Common myeloid progenitor, CD34-positive (primary cell): ENCODE results near the gene ABLIM1.

Experiments
- CTCF ChIA-PET: fragments of 350-600 bp; sonication (Branson Sonifier 250); formaldehyde crosslinking; loops from one replicate; lab custom pipeline; 2021; ENCODE audit warnings: antibody characterized with exemption; lab: Charles Lee
- POLR2A ChIA-PET: fragments of 350-600 bp; sonication (Branson Sonifier 250); formaldehyde crosslinking; loops from one replicate; lab custom pipeline; 2021; ENCODE audit warnings: antibody characterized with exemption; lab: Charles Lee
- DNase-seq, 3 donors: peaks; one replicate each; pipeline versions ENCODE4 v3.0.0 to v3.0.0-alpha.2; 2013
- H3K27ac ChIP-seq, 2 experiments: 1 replicate in 1 of 2; 2 replicates in 1 of 2; pipeline ENCODE4 v1.7.0; 2013; ENCODE audit warnings: inconsistent platforms in 2 of 2, low read length in 2 of 2, mild to moderate bottlenecking in 2 of 2, low read depth in 1 of 2, moderate library complexity in 1 of 2; ENCODE audit not compliant: severe bottlenecking in 2 of 2, insufficient read depth in 1 of 2, poor library complexity in 1 of 2
- H3K27me3 ChIP-seq, 5 experiments: replicated peaks in 2 of 5; 1 replicate in 3 of 5; 2 replicates in 2 of 5; pipeline versions ENCODE4 v1.6.1 to v1.7.0; 2013; ENCODE audit warnings: low read length in 4 of 5, mild to moderate bottlenecking in 2 of 5, moderate library complexity in 2 of 5, inconsistent platforms in 1 of 5; ENCODE audit not compliant: insufficient read depth in 5 of 5, control insufficient read depth in 4 of 5
- H3K36me3 ChIP-seq, 4 experiments: 1 replicate in 2 of 4; 2 replicates in 2 of 4; pipeline versions ENCODE4 v1.6.1 to v1.7.0; 2013; ENCODE audit warnings: low read length in 3 of 4, control low read depth in 1 of 4, mild to moderate bottlenecking in 1 of 4; ENCODE audit not compliant: control insufficient read depth in 4 of 4, insufficient read depth in 4 of 4
- H3K4me1 ChIP-seq, 4 experiments: 1 replicate in 3 of 4; 2 replicates in 1 of 4; pipeline versions ENCODE4 v1.6.1 to v1.7.1; 2013; ENCODE audit warnings: low read length in 3 of 4, mild to moderate bottlenecking in 3 of 4, control low read depth in 1 of 4, inconsistent platforms in 1 of 4, moderate library complexity in 1 of 4; ENCODE audit not compliant: control insufficient read depth in 4 of 4, insufficient read depth in 4 of 4; ENCODE audit errors: control extremely low read depth in 1 of 4
- H3K4me3 ChIP-seq, 7 experiments: 1 replicate in 4 of 7; 2 replicates in 3 of 7; pipeline versions ENCODE4 v1.5.1 to v1.7.0; 2013; ENCODE audit warnings: mild to moderate bottlenecking in 7 of 7, low read length in 6 of 7, moderate library complexity in 6 of 7, inconsistent platforms in 2 of 7, low read depth in 2 of 7, control low read depth in 1 of 7; ENCODE audit not compliant: insufficient read depth in 4 of 7, control insufficient read depth in 1 of 7; ENCODE audit errors: extremely low read depth in 1 of 7
- H3K9me3 ChIP-seq, 5 experiments: 1 replicate in 4 of 5; 2 replicates in 1 of 5; pipeline versions ENCODE4 v1.6.1 to v1.7.1; 2013; ENCODE audit warnings: low read length in 4 of 5, mild to moderate bottlenecking in 2 of 5, inconsistent platforms in 1 of 5, low read depth in 1 of 5, moderate library complexity in 1 of 5; ENCODE audit not compliant: control insufficient read depth in 4 of 5, insufficient read depth in 2 of 5; ENCODE audit errors: control extremely low read depth in 1 of 5
- WGBS: methylation state at CpG from one replicate; pipeline ENCODE4 v1.1.5; 2013; ENCODE audit not compliant: insufficient coverage; 5-methylcytosine and 5-hydroxymethylcytosine counted together

ABLIM1 gene

DNA sequence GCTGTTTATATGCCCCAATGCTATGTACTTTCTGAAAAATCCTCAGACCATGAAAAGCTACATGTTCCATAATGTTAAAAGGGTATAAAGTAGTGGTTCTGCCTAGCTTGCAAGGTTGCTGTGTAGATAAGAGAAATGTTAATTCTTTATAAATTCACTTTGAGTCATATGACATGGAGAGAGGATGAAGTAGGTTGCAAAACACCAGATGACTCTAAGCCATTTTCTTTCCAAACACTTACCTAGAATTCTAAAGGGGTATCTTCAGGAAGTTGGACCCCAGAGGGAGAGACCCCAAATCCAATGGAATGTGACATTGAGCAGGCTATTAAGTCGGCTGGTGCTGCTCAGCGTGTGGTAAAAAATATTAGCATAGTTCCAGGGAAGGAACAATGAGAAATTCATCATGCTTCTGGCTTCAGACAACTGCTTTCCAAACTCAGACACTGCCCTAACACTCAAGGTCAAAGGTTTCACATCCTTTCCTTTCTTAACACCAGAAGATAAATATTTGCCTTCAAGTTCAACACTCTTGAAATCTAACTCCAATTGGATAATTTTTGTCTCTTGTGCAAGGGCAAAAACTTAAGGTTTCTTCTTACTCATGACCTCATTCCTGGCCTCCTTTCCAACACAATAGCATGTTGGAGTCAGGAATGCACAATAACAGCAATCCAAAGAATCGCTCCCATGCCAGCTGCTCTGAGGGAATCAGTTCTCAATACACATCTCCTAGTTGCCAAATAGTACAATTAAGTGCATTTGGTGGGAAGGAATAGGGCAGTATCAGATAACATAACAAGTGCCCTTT is 153.1 kb downstream of the ABLIM1 start:
- Histone ChIP-seq H3K4me1 (peaks cover under 1 to 74% (median 22%) of the 10 kb centered on the region in 4 experiments), H3K4me3 (no peak overlapping the region), H3K9me3 (no peaks in the 10 kb centered on the region), H3K27me3 (no peaks in the 10 kb centered on the region), H3K27ac (no peak overlapping the region), H3K36me3 (no peaks in the 10 kb centered on the region)
- WGBS = 87% methylated on average over 2 of the region's 3 CpGs
- peak in 1 of 3 donors; percentile 31 for DNase-seq
- CTCF ChIA-PET = interaction anchor here (1.2 to 7.6 kb wide), 4 partner anchors 11 to 189 kb away, joined by 3 to 50 read pairs (median 3); no protein-coding TSS in a partner anchor
- POLR2A ChIA-PET = no interaction called here

DNA sequence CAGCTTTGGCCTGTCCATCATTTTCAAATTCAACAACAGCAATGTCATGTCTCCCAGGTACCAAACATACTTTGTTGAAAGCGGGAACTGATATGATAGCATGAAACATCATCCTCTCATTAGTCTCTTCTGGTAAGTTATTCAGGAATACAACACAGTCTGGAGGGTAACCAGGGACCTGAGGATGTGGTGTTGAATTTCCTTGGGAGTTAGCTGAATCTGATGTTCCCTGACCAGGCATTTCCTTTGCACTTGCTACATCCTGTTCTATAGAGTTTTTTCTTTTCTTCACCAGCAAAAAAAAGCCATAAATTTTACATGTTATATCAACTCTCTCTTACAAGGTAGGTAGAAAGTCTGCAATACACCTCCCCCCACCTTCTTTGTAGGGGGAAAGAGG is 156.0 kb downstream of the ABLIM1 start:
- WGBS = no CpG with 5 or more reads among the region's 1 CpG
- DNase-seq = no peak
- H3K27ac ChIP-seq = no peak overlapping the region
- peaks cover 16 to 75% (median 40%) of the 10 kb centered on the region in 4 experiments for H3K4me1 ChIP-seq
- CTCF ChIA-PET = interaction anchor here (0.8 to 7.6 kb wide), 3 partner anchors 12 to 31 kb away, joined by 3 to 50 read pairs (median 4); no protein-coding TSS in a partner anchor
- POLR2A ChIA-PET = no interaction called here
- no peaks in the 10 kb centered on the region for H3K9me3 ChIP-seq
- H3K27me3 ChIP-seq = no peaks in the 10 kb centered on the region
- no peaks in the 10 kb centered on the region for H3K36me3 ChIP-seq
- H3K4me3 ChIP-seq = peak overlapping the region in 1 of 7 experiments; percentile 20

DNA sequence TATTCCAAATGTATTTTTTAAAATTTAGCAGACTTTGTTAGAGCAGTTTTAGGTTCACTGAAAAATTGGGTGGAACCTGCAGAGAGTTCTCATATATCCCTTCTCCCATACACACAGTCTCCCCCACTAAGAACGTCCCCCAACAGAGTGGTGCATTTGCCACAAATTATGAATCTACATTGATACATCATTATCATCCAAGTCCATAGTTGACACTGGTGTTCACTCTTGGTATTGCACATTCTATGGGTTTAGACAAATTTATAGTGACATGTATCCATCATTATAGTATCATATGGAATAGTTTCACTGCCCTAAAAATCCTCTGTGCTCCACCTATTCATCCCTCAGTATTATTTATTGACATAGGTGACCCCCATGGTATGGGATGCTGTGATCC is 156.4 kb downstream of the ABLIM1 start:
- Histone ChIP-seq H3K36me3 (peaks cover 0 to 3% (median 0%) of the 10 kb centered on the region in 4 experiments), H3K27ac (no peak overlapping the region), H3K9me3 (no peaks in the 10 kb centered on the region), H3K4me1 (peaks cover 16 to 71% (median 40%) of the 10 kb centered on the region in 4 experiments), H3K27me3 (no peaks in the 10 kb centered on the region), H3K4me3 (no peak overlapping the region)
- CTCF ChIA-PET = interaction anchor here (0.8 to 7.6 kb wide), 3 partner anchors 12 to 30 kb away, joined by 3 to 50 read pairs (median 4); no protein-coding TSS in a partner anchor
- DNase-seq = no peak
- POLR2A ChIA-PET = no interaction called here
- 100% methylated on average over 1 of the region's 1 CpG for WGBS

DNA sequence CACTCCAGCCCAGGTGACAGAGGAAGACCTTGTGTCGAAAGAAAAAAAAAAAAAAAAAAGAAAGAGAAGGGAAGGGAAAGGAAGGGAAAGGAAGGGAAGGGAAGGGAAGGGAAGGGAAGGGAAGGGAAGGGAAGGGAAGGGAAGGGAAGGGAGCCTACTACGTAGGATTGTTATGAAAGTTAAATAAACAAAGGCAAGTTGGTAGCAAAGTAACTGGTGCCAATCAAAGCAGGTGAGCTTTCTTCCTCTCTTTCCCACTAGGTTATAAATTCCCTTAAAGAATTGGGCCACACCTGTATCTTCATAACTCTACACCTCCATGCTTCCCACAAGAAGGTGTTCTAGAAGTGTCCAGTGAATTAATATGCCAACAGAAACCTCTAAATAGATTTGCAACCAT is 157.4 kb downstream of the ABLIM1 start:
- WGBS = 83% methylated on average over 1 of the region's 2 CpGs
- H3K27me3 ChIP-seq = no peaks in the 10 kb centered on the region
- peaks cover 16 to 67% (median 40%) of the 10 kb centered on the region in 4 experiments for H3K4me1 ChIP-seq
- no peak overlapping the region for H3K27ac ChIP-seq
- no peaks in the 10 kb centered on the region for H3K9me3 ChIP-seq
- ChIA-PET CTCF (interaction anchor here (0.8 to 7.6 kb wide), 5 partner anchors 16 to 53 kb away, joined by 3 to 50 read pairs (median 3); no protein-coding TSS in a partner anchor), POLR2A (no interaction called here)
- H3K36me3 ChIP-seq = peaks cover 0 to 3% (median under 1%) of the 10 kb centered on the region in 4 experiments
- no peak overlapping the region for H3K4me3 ChIP-seq
- no peak for DNase-seq

DNA sequence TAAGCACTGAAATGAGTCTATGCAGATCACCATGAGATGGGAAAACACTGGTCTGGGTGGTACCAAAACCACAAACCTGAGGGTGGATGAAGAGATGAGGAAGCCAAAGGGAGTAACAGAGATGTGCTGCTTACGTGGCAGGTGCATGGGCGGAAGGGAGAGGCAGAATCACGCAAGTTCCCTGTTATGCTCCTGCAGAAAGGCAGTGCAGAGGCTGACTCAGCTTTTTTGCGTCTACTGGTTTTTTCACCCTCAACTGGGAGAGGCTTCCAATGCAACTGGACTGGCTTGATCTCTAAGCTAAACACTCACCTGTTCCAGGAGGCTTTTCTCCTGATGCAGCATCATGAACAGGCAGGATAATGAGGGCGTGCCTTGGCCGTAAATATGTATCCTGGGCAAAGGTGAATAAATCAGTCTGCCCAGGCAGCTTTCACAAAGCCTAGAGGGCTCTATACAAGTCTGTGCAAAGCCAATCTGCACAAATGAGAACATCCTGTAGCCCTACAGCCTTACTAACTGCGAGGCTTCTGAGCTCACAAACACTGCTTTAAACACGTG is 158.4 kb downstream of the ABLIM1 start:
- Histone ChIP-seq H3K4me3 (peak overlapping the region in 3 of 7 experiments; percentile 36 to 41 (median 40)), H3K36me3 (peaks cover 0 to 6% (median 4%) of the 10 kb centered on the region in 4 experiments), H3K9me3 (no peaks in the 10 kb centered on the region), H3K27me3 (no peaks in the 10 kb centered on the region), H3K27ac (peak overlapping the region; percentile 65 to 85), H3K4me1 (peaks cover 16 to 58% (median 39%) of the 10 kb centered on the region in 4 experiments)
- POLR2A ChIA-PET = interaction anchor here (1.0 kb wide), 1 partner anchor 27 kb away, joined by 5 read pairs; no protein-coding TSS in a partner anchor
- WGBS = 0% methylated on average over 6 of the region's 8 CpGs
- DNase-seq = peak; percentile 90 to 96 (median 94)
- CTCF ChIA-PET = interaction anchor here (0.8 to 7.6 kb wide), 8 partner anchors 12 to 54 kb away, joined by 3 to 50 read pairs (median 4); no protein-coding TSS in a partner anchor

DNA sequence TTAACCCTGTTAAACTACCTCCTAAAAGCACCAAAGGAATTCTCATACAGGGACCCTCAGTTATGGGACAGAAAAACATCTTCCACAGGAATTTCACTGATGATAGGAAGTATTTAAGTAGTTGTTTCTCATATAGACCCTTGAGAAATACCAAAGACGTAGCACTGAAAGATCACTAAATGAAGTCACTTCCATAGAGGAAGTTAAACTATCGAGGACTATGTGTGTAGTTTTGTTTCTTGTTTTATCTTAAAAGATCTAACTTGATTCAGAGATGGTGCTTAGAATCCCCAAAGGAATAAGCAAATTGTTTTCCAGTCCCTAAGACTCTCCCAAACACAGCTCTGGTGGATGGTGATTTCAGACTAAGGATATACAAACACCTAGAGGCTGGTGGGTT is 159.0 kb downstream of the ABLIM1 start:
- peak; percentile 33 to 76 (median 66) for DNase-seq
- Histone ChIP-seq H3K27ac (peak overlapping the region; percentile 65 to 85), H3K36me3 (peaks cover 0 to 6% (median 4%) of the 10 kb centered on the region in 4 experiments), H3K4me1 (peaks cover 16 to 55% (median 39%) of the 10 kb centered on the region in 4 experiments), H3K27me3 (no peaks in the 10 kb centered on the region), H3K4me3 (peak overlapping the region in 4 of 7 experiments; percentile 2 to 40 (median 24)), H3K9me3 (no peaks in the 10 kb centered on the region)
- ChIA-PET POLR2A (interaction anchor here (1.0 kb wide), 1 partner anchor 27 kb away, joined by 5 read pairs; no protein-coding TSS in a partner anchor), CTCF (interaction anchor here (0.6 to 7.6 kb wide), 7 partner anchors 13 to 321 kb away, joined by 3 to 50 read pairs (median 4); no protein-coding TSS in a partner anchor)
- 0% methylated on average over 1 of the region's 2 CpGs for WGBS
